ENCODE data around the gene ADGRA1.

ADGRA1 gene

GRCh38 chr10:133163889-133164815, 76.4 kb downstream of the ADGRA1 start:
- no peak for DNase-seq
- H3K27me3 ChIP-seq (replicated peaks; ENCODE audit: insufficient read depth, low read length): peaks cover 45% of the 10 kb centered on the region
- no peaks in the 10 kb centered on the region for H3K4me1 ChIP-seq (ENCODE audit: low read length)
- no peaks in the 10 kb centered on the region for H3K9me2 ChIP-seq (replicated peaks; ENCODE audit: insufficient read depth, low read length)
- no peak overlapping the region for H3K27ac ChIP-seq (ENCODE audit: low read length)
- no peaks in the 10 kb centered on the region for H4K20me1 ChIP-seq (ENCODE audit: insufficient read depth, low read length)
- no peak overlapping the region for H2AFZ ChIP-seq (ENCODE audit: low read length)
- no peak overlapping the region for H3K4me3 ChIP-seq (ENCODE audit: low read length)
- H3K36me3 ChIP-seq (replicated peaks; ENCODE audit: insufficient read depth, low read length): no peaks in the 10 kb centered on the region
- H3K79me2 ChIP-seq (ENCODE audit: low read length): no peaks in the 10 kb centered on the region
- no peaks in the 10 kb centered on the region for H3K9me3 ChIP-seq (replicated peaks; ENCODE audit: insufficient read depth, low read length)
- no peaks in the 10 kb centered on the region for H3F3A ChIP-seq (ENCODE audit: insufficient read depth, low read length)
- TF ChIP-seq CTCF (IDR thresholded peaks at IDR 0.05; ENCODE audit: low read length) (no peak), EZH2phosphoT487 (IDR thresholded peaks at IDR 0.05; ENCODE audit: low read length) (no peak), EZH2 (optimal IDR thresholded peaks at IDR 0.05; ENCODE audit: low read depth, low read length) (no peak)
- no peak overlapping the region for H3K9ac ChIP-seq (ENCODE audit: low read length)
- no peak overlapping the region for H3K4me2 ChIP-seq (ENCODE audit: low read depth, low read length)

- H3K4me1 ChIP-seq (ENCODE audit: low read length): no peaks in the 10 kb centered on the region
- no peak overlapping the region for H3K4me3 ChIP-seq (ENCODE audit: low read length)
- H3K36me3 ChIP-seq (replicated peaks; ENCODE audit: insufficient read depth, low read length): no peaks in the 10 kb centered on the region
- no peak overlapping the region for H2AFZ ChIP-seq (ENCODE audit: low read length)
- no peaks in the 10 kb centered on the region for H4K20me1 ChIP-seq (ENCODE audit: insufficient read depth, low read length)
- no peaks in the 10 kb centered on the region for H3K9me2 ChIP-seq (replicated peaks; ENCODE audit: insufficient read depth, low read length)
- H3K27ac ChIP-seq (ENCODE audit: low read length): no peak overlapping the region
- no peak overlapping the region for H3K9ac ChIP-seq (ENCODE audit: low read length)
- DNase-seq: no peak
- peaks cover 53% of the 10 kb centered on the region for H3K27me3 ChIP-seq (replicated peaks; ENCODE audit: insufficient read depth, low read length)
- H3K9me3 ChIP-seq (replicated peaks; ENCODE audit: insufficient read depth, low read length): no peaks in the 10 kb centered on the region
- TF ChIP-seq EZH2phosphoT487 (IDR thresholded peaks at IDR 0.05; ENCODE audit: low read length): no peak
- TF ChIP-seq EZH2 (optimal IDR thresholded peaks at IDR 0.05; ENCODE audit: low read depth, low read length): no peak
- no peak for TF ChIP-seq CTCF (IDR thresholded peaks at IDR 0.05; ENCODE audit: low read length)
- H3F3A ChIP-seq (ENCODE audit: insufficient read depth, low read length): no peaks in the 10 kb centered on the region
- no peak overlapping the region for H3K4me2 ChIP-seq (ENCODE audit: low read depth, low read length)
- no peaks in the 10 kb centered on the region for H3K79me2 ChIP-seq (ENCODE audit: low read length)
Measured at GRCh38 chr10:133164816-133165555, 77.3 kb downstream of the ADGRA1 start.

- no peaks in the 10 kb centered on the region for H3K79me2 ChIP-seq (ENCODE audit: low read length)
- no peaks in the 10 kb centered on the region for H3K9me2 ChIP-seq (replicated peaks; ENCODE audit: insufficient read depth, low read length)
- H3K27ac ChIP-seq (ENCODE audit: low read length): no peak overlapping the region
- no peaks in the 10 kb centered on the region for H3K36me3 ChIP-seq (replicated peaks; ENCODE audit: insufficient read depth, low read length)
- TF ChIP-seq CTCF (IDR thresholded peaks at IDR 0.05; ENCODE audit: low read length) (no peak), EZH2phosphoT487 (IDR thresholded peaks at IDR 0.05; ENCODE audit: low read length) (no peak), EZH2 (optimal IDR thresholded peaks at IDR 0.05; ENCODE audit: low read depth, low read length) (no peak)
- H3K9ac ChIP-seq (ENCODE audit: low read length): no peak overlapping the region
- no peak for DNase-seq
- H3K4me2 ChIP-seq (ENCODE audit: low read depth, low read length): no peak overlapping the region
- H3K4me3 ChIP-seq (ENCODE audit: low read length): no peak overlapping the region
- H3K9me3 ChIP-seq (replicated peaks; ENCODE audit: insufficient read depth, low read length): no peaks in the 10 kb centered on the region
- H3K27me3 ChIP-seq (replicated peaks; ENCODE audit: insufficient read depth, low read length): peaks cover 59% of the 10 kb centered on the region
- no peak overlapping the region for H2AFZ ChIP-seq (ENCODE audit: low read length)
- no peaks in the 10 kb centered on the region for H3K4me1 ChIP-seq (ENCODE audit: low read length)
- H4K20me1 ChIP-seq (ENCODE audit: insufficient read depth, low read length): no peaks in the 10 kb centered on the region
- no peaks in the 10 kb centered on the region for H3F3A ChIP-seq (ENCODE audit: insufficient read depth, low read length)
Measured at GRCh38 chr10:133165556-133166503, 78.1 kb downstream of the ADGRA1 start.

Data from MM.1S (cell line).